Activated T-helper 1 cell treated with anti-CD3 and anti-CD28 coated beads, Interleukin-2, amount 50 U/mL, for 16 hours (primary cell): ENCODE results near the gene NDST1.
A peak's percentile ranks its signal among the peaks of the same experiment; 100 is the strongest.
"Not testable (repeated sequence)": the region's sequence is repeated elsewhere in the genome, so short reads cannot be mapped to it uniquely, and the experiment has no call there.

Experiments
- DNase-seq, 2 donors: peaks; one replicate each; pipeline ENCODE4 v3.0.0-alpha.2; 2020; ENCODE audit warnings: low read depth in 1 of 2, low spot score in 1 of 2

The NDST1 gene

DNA sequence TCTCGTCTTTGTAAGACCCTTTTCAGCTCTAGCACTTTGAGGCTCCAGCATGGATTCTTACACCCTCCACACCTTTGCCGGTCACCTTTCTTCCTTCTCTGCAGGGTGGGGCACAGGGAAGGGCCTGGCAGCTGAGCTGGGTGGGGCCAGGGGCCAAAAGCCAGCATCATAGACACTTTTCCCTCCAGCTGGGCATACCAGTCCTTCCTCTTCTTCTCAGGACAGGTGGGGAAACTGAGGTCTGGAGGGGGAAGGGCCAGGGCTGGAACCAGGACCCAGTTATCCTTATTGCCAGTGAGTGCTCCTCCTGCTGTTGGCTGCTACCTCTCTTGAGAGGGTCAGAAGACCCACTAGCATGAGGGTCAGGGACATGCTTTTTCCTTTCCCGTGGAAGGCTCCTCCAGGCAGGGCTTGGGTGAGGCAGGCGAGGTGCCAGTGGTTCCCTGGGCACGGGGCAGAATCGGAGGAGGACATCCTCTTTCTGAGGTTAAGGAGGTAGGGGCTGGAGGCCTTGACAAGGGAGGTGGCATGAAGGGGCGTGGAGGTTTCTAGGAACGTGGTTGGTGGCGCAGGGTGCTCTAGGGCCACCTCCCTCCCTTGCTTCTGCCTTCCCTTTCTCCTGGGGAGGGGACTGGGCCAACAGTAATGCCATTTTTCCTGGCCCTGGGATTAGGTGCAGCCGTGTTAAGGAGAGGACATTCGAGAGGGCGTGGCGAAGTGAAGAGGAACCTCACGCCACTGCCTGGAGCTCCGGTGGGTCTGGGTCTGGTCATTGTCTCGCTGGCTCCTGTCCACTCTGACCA is at the start of gene NDST1:
NDST1 (plus strand) TSS at position 658 of the 803 bp plus-strand sequence. CDS start 13,124 bp downstream, outside the sequence.
- no peak for DNase-seq

DNA sequence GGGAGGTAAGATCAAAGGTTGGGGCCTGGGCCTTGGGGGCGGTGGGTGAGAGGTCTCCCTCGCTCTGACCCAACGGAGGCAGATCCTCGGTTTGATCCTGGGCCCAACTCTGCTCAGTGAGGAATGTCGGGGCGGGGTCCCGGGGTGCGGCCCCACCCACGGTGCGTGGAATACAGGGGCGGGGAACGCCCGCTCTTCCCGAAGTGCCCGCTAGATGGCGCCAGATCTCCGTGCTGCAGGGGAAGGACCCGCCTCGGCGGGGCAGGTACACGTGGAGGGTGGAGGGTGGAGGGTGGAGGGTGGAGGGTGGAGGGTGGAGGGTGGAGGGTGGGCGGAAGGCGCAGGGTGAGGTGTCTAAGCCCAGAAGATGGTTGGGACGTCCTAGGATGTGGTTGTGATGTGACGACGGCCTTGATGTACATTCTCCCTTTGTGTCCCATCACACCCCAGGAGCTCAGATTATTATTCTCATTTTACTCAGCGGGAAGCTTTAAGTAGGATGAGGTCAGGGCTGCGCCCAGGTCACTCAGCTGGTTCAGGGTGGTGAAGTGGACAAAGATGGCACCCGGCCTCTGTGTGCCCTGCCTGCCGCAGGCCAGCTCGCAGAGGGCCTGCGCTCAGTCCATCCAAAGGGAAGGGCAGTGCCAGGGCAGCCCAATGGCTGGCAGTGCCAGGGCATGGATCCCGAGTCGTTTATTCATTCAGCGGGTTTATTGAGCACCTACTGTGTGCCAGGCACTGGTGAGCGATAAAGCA is 49.0 kb upstream of the NDST1 start:
- peak; percentile 82 to 89 for DNase-seq

DNA sequence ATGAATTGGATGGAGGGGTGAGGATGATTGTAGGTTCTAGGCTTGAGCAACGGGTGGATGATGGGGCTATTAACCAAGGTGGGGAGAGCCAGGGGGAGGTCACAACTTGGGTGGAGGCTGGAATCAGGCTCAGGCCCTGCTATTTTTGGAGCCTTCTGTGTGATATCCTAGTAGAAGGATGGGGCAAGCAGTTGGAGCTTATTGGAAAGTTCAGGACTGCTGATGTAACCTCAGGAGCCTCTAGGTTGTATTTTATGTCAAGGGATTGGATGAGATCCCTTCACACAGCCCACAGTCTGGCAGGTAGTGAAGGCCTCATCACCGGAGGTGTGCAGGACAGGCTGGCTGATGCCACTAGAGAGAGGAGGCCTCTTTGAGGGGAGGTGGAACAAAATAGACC is 47.1 kb upstream of the NDST1 start:
- no peak for DNase-seq

DNA sequence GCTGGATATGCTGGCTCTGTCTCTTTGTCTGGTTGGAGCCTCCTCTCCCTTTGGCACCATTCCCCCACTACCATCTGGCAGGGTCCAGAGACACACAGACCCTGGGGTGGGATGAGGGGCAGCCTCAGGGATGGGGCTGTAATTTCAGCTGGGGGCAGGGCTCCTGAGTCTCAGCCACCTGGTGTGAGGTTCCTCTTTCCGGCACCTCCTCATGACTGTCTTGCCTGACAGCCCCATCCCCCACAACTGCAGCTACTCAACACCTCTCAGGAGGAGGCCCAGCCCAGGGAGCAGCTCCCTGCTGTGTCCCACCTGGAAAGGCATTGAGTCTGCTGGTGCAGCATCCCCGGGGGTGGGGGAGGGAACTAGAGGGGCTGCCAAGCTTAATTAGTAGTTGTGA is 46.7 kb upstream of the NDST1 start:
- DNase-seq = no peak

DNA sequence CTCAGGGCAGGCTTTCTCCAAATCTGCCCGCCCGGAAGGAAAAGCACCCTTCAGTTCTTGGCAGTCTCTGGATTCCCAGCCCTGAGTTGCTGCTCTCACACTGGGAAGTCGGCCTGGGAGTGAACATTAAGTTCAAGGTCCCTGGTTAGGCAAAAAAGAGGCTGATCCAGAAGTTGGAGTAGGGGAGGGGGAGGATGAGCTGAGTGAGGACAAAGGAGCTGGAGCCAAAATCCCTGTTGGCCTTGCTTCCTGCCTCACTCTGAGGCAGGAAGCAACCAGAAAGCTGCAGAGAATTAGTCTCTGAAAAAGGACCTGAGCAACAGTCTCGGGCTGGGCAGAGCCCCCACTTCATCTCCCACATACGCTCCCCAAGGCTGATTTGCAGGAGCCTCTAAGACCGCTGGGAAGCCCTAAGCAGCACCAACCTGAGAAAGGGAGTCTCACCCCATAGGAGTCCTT is 43.3 kb upstream of the NDST1 start:
- no peak for DNase-seq

DNA sequence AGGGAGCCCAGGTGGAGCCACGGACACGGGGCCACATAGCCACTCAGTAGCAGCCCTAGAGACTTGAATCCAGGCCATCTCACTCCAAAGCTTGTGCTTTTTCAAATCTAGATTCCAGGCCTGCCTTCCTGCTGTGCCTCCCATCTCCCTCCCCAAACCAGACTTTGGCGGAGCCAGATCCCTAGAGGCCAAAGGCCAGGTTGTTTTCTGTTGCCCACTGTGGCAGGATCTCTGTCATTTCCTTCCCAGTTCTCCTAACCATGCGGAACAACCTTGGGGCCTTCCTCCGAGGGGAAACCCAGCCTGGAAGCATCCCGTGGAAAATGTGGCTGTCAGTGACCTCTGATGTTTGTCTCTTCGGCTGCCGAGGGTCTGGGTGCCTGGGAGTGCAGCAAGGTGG is 42.0 kb upstream of the NDST1 start:
- DNase-seq = no peak

DNA sequence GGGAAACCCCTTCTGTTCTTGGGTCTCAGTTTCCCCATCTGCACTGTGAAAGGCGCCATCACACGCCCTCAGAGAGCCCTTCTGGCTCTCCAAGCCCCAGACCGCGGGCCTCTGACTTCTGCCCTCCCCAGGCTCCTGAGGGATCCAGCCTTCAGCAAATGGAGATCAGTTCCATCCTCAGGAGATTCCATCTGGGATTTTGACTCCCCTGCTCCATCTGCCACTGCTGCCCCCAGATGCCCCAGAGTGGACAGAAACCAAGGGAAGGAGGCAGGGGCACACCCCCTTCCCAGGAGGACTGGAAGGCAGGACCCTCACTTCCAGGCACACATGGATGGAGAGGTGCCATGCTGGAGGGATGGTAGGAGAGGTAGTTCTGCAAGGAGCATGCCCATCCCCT is 39.7 kb upstream of the NDST1 start:
- no peak for DNase-seq

DNA sequence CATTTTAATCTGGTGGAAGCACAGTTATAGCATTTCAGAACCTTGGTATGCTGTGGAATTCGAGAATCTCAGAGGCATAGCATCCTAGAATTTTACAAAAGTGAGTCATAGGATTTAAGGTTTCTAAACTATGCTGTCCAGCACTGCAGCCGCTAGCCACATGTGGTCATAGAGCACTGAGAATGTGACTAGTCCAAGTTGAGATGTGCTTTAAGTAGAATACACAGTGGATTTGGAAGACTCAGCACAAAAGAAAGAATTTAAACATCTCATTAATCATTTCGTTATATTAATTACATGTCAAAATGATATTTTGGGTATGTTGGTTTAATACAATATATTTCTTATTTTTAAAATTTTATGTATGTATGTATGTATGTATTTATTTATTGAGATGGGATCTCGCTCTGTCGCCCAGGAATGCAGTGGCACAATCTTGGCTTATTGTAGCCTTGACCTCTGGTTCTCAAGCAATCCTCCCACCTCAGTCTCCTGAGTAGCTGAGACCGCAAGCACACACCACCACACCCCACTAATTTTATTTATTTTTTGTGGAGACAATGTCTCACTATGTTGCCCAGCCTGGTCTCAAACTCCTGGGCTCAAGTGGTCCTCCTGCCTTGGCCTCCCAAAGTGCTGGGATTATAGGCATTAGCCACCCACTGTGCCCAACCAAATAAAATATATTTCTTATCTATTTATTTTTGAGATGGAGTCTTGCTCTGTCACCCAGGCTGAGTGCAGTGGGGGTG is 38.0 kb upstream of the NDST1 start:
- no peak for DNase-seq

DNA sequence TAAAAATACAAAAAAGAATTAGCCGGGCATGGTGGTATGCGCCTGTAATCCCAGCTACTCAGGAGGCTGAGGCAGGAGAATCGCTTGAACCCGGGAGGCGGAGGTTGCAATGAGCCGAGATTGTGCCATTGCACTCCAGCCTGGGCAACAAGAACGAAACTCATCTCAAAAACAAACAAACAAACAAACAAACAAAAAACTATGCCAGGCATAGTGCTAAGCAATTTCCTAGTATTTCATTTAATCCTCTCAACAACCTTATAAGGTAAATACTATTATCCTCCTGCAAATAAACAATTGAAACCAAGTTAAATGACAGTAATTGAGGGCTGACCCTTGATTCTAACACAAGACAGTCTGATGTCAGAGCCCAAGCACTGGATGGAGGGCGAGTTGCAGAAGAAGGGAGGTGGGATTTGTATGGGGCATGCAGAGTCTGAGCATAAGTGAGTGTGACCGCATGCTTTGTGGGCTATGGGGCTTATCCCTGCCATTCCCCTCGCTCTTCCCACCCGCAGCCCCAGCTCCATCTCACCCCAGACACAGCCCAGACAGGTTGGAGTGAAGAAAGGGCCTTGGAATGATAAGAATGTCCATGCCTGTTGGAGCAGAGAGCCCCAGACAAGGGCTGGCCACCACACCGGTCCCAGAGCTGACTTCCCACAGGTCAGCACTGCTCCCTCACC is 34.1 kb upstream of the NDST1 start:
- no peak for DNase-seq

DNA sequence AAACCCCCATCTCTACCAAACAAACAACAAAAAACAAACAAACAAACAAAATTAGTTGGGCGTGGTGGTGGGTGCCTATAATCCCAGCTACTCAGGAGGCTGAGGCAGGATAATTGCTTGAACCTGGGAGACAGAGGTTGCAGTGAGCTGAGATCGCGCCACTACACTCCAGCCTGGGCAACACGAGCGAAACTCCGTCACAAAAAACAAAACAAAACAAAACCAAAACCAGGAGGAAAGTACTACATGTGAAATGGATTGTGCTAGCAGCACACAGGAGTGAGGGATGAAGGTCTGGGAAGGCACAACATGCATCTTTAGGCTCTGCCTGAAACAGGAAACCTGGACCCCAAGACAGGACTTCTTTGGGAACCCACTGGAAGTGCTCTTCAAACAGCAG is 31.4 kb upstream of the NDST1 start:
- not testable (repeated sequence) for DNase-seq

DNA sequence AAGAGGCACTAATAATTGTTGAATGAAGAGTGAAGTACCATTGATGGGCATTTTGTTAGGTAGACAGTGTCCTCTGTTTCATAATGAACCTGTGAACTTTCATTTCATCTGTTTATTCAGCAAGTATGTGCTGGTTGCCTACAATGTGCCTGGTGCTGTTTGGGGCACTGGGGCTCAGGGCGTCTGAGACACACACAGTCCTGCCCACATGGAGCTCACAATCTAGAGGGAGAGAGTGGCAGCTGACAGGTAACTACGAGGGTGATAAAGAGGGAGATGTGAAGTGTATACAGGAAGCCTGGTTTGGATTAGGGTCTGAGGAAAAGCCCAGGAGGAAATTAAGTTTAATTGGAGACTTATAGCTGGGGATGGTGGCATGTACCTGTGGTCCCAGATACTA is 28.5 kb upstream of the NDST1 start:
- no peak for DNase-seq

DNA sequence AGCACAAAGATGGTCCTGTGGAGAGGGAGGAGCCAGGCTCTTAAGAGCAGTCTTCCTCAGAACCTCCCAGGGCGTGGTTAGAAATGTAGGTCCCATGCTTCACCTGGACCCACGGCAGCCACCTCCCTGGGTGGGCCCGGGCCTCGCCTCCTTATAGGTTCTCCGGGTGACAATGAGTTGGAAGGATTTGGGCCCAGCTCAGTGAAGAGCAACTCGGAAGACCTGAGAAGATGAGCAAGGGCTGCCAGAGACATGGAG is 26.3 kb upstream of the NDST1 start:
- DNase-seq = no peak

DNA sequence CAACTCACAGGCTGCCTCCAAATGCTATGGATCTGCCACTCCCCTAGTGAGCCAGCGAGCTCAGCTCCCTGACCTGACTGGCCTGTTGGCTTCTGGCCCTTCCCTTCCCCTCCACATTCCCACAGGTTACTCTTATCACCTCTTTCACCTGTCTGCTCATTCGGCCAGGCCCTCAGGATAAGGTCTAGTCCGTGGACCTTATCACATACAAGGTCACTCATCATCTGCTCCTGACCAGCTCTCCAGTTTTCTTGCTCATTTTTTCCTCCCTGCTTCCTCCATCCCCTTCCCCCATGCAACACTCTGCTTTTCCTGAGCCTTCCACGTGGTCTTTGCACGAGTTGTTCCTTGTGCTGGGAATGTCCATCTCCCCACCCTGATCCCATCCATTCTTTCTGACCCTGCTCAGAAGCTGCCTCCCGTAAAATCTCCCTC is 25.9 kb upstream of the NDST1 start:
- no peak for DNase-seq

DNA sequence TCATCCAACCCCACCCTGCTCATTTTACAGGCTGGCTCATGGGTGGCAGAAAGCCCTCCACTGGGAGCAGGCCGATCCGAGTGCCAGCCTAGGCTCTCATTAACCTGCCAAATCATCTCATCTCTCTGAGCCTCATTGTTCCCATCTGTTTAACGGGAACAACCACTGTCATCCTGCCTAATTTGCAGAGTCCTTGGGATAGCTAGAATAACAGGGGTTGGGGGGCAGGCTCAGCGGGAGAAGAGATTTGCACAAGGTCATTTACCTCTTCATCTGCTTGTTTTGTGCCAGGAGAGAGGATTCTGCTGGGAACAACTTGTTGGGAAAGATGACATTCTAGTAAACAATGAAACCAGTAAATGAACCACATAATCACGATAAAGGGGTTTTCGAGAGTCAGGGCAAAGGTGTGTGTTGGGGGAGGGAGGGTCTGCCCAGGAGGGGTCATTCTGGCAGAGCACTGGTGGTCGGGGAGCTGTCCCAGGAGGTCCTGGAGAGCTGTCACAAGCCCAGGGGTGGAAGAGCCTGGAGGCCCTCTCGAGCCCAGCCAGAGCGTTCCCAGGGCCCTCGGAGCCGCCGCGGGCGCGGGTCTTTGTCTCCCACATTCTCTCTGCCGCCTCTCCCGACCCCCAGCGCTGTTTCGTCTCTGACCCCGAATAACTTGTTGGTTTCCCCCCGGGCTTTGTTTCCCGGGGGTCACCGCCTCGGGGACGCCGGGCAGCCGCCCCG is 22.8 kb upstream of the NDST1 start:
- DNase-seq = no peak

DNA sequence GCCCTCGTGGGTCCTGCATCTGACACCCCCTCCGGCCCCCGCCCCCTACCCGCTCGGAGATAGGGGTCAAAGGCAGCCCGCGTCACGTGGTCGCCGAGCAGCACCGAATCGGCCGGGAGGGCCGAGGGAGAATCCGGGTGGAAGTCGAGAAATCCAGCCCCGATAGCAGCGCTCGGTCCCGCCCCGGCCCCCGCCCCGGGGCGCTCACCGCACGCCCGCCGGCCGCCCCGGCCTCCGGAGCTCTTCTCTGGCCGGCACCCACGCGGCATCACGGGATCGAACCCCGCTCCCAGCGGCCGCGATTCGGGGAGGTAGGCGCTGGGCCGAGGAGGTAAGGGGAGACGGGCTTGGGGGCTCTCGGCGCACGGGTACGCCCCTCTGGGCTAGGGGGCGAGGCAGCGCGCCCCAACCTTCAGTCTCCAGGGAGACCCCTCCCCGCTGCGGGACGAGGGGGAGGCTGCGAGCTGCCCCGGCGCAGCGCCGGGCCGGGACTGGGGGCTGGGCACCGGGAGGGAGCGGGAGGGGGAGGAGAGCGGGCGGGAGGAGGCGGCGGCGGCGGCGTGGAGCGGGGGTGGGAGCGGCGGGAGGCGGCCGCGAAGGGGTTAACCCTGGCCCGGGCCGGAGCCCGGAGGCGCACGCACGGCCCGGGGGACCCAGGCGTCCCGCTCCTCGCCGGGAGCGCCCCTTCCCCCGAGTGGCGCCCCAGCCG is 22.1 kb upstream of the NDST1 start:
- peak in 1 of 2 donors; percentile 6 for DNase-seq

DNA sequence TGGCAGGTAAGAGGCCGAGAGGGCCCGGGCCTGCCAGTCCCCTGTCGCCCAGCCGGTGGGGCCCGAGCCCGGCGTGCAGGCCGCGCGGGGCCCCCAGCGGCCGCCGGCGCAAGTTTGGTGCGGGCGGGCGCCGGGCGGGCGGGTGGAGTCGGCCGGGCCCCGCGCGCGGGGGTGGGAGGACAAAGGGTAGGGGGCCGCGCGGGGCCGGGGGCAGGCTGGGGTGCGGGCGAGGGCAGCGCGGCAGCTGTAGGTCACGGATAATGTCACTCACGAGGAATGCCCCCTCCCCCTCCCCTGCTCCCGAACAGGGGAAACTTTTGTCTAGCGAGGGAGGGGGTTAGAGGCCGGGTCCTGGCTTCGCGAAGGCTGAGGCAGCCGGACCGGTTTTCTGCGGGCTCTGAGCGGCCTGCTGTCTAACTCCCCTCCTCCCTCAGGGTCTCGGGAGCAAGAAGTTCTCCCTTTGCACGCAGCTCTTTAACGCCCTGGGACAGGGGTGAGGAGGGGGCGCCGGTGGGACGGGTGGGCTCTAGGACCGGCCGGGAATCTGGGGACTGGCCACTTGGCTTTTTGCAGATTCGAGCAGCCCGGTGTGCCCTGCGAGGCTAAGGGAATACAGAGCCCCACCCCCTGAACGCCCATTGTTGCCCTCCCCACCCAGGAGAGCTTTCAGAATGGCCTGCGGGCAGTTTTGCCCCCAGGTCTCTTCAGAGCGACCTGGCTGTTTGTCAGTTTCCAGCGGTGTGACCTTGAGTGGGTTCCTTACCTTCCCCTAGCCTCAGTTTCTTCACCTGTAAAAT is 21.3 kb upstream of the NDST1 start:
- peak in 1 of 2 donors; percentile 26 for DNase-seq

DNA sequence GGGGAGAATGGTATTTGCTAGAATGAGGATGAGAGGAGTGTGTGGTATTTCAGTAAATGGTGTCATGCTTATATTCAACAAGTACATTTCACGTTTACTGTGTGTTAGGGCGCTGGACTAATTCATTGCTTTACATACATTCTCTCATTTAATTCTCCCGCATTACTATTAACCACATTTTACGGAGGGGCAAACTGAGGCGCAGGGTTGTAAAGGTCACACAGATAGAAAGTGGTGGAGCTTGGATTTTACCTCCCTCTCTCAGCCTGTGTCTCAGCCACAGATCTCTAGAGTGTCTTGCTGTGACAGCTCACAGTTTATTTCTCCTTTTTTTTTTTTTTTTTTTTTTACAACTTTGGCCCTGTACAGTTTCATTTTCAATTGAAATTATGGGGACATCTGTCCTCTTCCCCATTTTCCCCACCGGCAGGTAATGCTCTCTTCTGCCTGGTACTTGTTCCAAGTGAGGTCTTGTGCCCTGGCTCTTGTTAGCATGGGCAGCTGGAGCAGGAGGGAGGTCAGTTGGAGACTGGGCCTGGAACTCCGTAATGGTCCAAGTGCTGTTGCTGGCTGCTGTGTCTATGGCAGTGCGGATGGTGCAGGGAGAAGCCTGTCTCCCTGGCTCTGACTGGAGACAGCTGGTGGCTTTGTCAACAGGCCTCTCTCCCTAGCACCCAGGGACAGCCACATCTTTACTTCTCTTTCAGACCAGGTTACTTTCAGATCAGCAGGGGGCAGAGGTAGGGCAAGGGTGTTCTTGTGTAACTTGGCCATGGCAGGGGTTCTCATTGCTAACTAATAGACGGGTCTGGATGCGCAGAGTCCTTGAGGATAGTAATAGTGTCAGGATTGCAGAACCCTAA is 20.5 kb upstream of the NDST1 start:
- no peak for DNase-seq
